RWPE1 (cell line): Measurements from ENCODE around the gene TUBGCP6.

Experiments
- CTCF ChIA-PET: fragments of 350-600 bp; sonication (Branson Sonifier 250); formaldehyde crosslinking; extraction: SDS; loops from one replicate; lab custom pipeline; 2021; lab: Yijun Ruan, JAX
- POLR2A ChIA-PET: fragments of 400-600 bp; formaldehyde crosslinking; extraction: SDS; loops from one replicate; lab custom pipeline; 2020; ENCODE audit warnings: antibody characterized with exemption; ENCODE audit not compliant: low non-redundant PET; lab: Yijun Ruan, JAX
- DNase-seq: peaks from one replicate; pipeline ENCODE4 v3.0.0; 2012; ENCODE audit warnings: low spot score
- H3K27ac ChIP-seq: fragments of 450-650 bp; 2 replicates; pipeline ENCODE4 v1.5.1; 2017
- CTCF ChIP-seq: fragments of 450-650 bp; conservative IDR thresholded peaks from 2 replicates; pipeline ENCODE4 v1.5.1; 2017; ENCODE audit warnings: low read depth, mild to moderate bottlenecking

Gene TUBGCP6

GRCh38 chr22:50278956-50279619 is 34.3 kb upstream of the TUBGCP6 start:
- no peak for TF ChIP-seq CTCF
- ChIA-PET POLR2A (no interaction called here), CTCF (interaction anchor here (0.6 kb wide), 1 partner anchor 63 kb away, joined by 3 read pairs; no protein-coding TSS in a partner anchor)
- DNase-seq: no peak
- H3K27ac ChIP-seq: peak overlapping the region; percentile 91

GRCh38 chr22:50278461-50278860 is 33.6 kb upstream of the TUBGCP6 start:
- POLR2A ChIA-PET: no interaction called here
- DNase-seq: no peak
- TF ChIP-seq CTCF: no peak
- CTCF ChIA-PET: interaction anchor here (0.6 kb wide), 1 partner anchor 64 kb away, joined by 3 read pairs; no protein-coding TSS in a partner anchor
- H3K27ac ChIP-seq: peak overlapping the region; percentile 91

GRCh38 chr22:50277761-50278160 is 32.9 kb upstream of the TUBGCP6 start:
- DNase-seq: no peak
- POLR2A ChIA-PET: no interaction called here
- H3K27ac ChIP-seq: peak overlapping the region; percentile 91
- no peak for TF ChIP-seq CTCF
- CTCF ChIA-PET: no interaction called here

DNA sequence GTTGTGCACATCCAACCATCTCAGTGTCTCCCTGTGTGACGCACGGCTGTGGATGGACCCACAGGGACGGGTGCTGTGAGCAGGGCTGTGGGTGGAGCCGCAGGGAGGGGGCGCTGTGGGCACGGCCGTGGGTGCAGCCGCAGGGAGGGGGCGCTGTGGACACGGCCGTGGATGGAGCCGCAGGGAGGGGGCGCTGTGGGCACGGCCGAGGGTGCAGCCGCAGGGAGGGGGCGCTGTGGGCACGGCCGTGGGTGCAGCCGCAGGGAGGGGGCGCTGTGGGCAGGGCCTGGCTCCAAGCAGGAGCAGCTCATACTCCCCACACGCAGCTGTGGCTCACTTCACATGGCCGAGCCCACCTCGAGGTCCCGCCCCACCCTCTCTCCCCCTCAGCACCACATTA is 31.3 kb upstream of the TUBGCP6 start:
- peak; percentile 2; the same call in 1 of the 2 replicates for TF ChIP-seq CTCF
- peak overlapping the region; percentile 91 for H3K27ac ChIP-seq
- ChIA-PET CTCF (interaction anchor here (0.6 to 1.5 kb wide), 4 partner anchors 23 to 113 kb away, joined by 3 to 6 read pairs (median 4); partner anchors contain the start of gene DENND6B), POLR2A (no interaction called here)
- DNase-seq: no peak

GRCh38 chr22:50275181-50276055 is 30.6 kb upstream of the TUBGCP6 start:
- peak overlapping the region; percentile 65 for H3K27ac ChIP-seq
- DNase-seq: no peak
- CTCF ChIA-PET: interaction anchor here (0.6 to 1.5 kb wide), 4 partner anchors 22 to 52 kb away, joined by 3 to 6 read pairs (median 4); partner anchors contain the start of gene DENND6B
- TF ChIP-seq CTCF: no peak
- POLR2A ChIA-PET: no interaction called here

DNA sequence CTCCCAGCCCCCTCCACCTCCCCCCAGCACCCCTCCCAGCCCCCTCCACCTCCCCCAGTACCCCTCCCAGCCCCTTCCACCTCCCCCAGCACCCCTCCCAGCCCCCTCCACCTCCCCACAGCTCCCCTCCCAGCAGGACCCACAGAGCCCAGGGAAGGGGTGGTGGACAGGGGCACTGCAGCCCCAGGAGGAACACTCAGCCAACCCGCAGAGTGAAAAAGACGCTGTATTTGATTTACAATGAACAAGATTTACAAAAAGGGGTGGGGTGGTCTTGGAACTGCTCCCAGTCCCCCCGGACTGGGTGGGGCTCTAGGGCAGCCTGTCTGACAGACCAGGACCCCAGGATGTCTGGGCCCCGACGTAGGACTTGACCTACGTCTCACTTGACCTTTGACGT is 29.9 kb upstream of the TUBGCP6 start:
- ChIA-PET POLR2A (no interaction called here), CTCF (no interaction called here)
- TF ChIP-seq CTCF: no peak
- H3K27ac ChIP-seq: peak overlapping the region; percentile 65
- DNase-seq: no peak
